T-cell (primary cell): ENCODE measurements around the gene MARCKSL1. TPM values are rescaled to one million over a fixed set of nuclear protein-coding genes. Genes with fewer than 3 reads are reported as not detected.

Experiments
- ATAC-seq, 4 experiments: fragments of 200-7000 bp in 3 of 4; fragments of 150-1000 bp in 1 of 4; cut with Tn5 transposase; replicated peaks in 1 of 4; 1 replicate in 3 of 4; 2 replicates in 1 of 4; pipeline ENCODE4 v1.10.0; 2021; ENCODE audit warnings: moderate library complexity in 3 of 4, mild to moderate bottlenecking in 2 of 4, moderate number of reproducible peaks in 1 of 4
- CTCF ChIA-PET, 2 donors: fragments of 300-600 bp; sonication (Branson Sonifier 250); formaldehyde crosslinking; loops; one replicate each; lab custom pipeline; 2022; ENCODE audit warnings: antibody characterized with exemption in 2 of 2; lab: Charles Lee
- POLR2A ChIA-PET, 2 donors: fragments of 300-600 bp; sonication (Branson Sonifier 250); formaldehyde crosslinking; loops; one replicate each; lab custom pipeline; 2022; ENCODE audit warnings: antibody characterized with exemption in 2 of 2; lab: Charles Lee
- DNase-seq, 35 experiments: peaks; one replicate each; pipeline versions ENCODE4 v3.0.0 to v3.0.0-alpha.2; 2013 to 2023
- H3K27ac ChIP-seq: one replicate; pipeline ENCODE4 v1.5.1; 2013; ENCODE audit warnings: low read length
- H3K27me3 ChIP-seq, 2 experiments: replicated peaks in 1 of 2; 1 replicate in 1 of 2; 2 replicates in 1 of 2; pipeline versions ENCODE4 v1.6.1 to v1.7.0; 2013; ENCODE audit warnings: low read length in 1 of 2, mixed read lengths in 1 of 2; ENCODE audit not compliant: control insufficient read depth in 2 of 2, insufficient read depth in 2 of 2; ENCODE audit errors: extremely low read depth in 1 of 2
- H3K36me3 ChIP-seq, 2 donors: 1 replicate in 1 of 2; 2 replicates in 1 of 2; pipeline versions ENCODE4 v1.6.1 to v1.7.0; 2013; ENCODE audit warnings: low read length in 1 of 2; ENCODE audit not compliant: control insufficient read depth in 2 of 2, insufficient read depth in 1 of 2; ENCODE audit errors: extremely low read depth in 1 of 2
- H3K4me1 ChIP-seq, 2 experiments: 1 replicate in 1 of 2; 2 replicates in 1 of 2; pipeline versions ENCODE4 v1.6.1 to v1.7.0; 2013; ENCODE audit warnings: low read length in 2 of 2, mixed read lengths in 1 of 2; ENCODE audit not compliant: insufficient read depth in 2 of 2, control insufficient read depth in 1 of 2; ENCODE audit errors: extremely low read depth in 1 of 2
- H3K4me3 ChIP-seq, 2 donors: 1 replicate in 1 of 2; 2 replicates in 1 of 2; pipeline versions ENCODE4 v1.5.1 to v1.7.0; 2013; ENCODE audit warnings: mild to moderate bottlenecking in 2 of 2, low read length in 1 of 2, moderate library complexity in 1 of 2; ENCODE audit not compliant: control insufficient read depth in 1 of 2; ENCODE audit errors: extremely low read depth in 1 of 2
- H3K9me3 ChIP-seq: 2 replicates; pipeline ENCODE4 v1.7.0; 2013
- H3K27ac Mint-ChIP-seq, 2 donors: one replicate each; pipeline ENCODE4 v1.8.0; 2020 to 2021; ENCODE audit warnings: mild to moderate bottlenecking in 2 of 2, mixed read lengths in 2 of 2
- H3K27me3 Mint-ChIP-seq, 2 donors: one replicate each; pipeline ENCODE4 v1.8.0; 2021 to 2022; ENCODE audit warnings: mixed read lengths in 2 of 2
- H3K36me3 Mint-ChIP-seq: one replicate; pipeline ENCODE4 v1.8.0; 2021; ENCODE audit warnings: mixed read lengths
- H3K4me1 Mint-ChIP-seq, 3 donors: one replicate each; pipeline ENCODE4 v1.8.0; 2020 to 2022; ENCODE audit warnings: mixed read lengths in 3 of 3, mild to moderate bottlenecking in 1 of 3
- H3K4me3 Mint-ChIP-seq, 3 donors: one replicate each; pipeline ENCODE4 v1.8.0; 2020 to 2022; ENCODE audit warnings: mild to moderate bottlenecking in 3 of 3, mixed read lengths in 3 of 3, moderate library complexity in 3 of 3
- H3K9me3 Mint-ChIP-seq, 3 donors: one replicate each; pipeline ENCODE4 v1.8.0; 2020 to 2022; ENCODE audit warnings: mixed read lengths in 3 of 3
- WGBS: methylation state at CpG from one replicate; pipeline ENCODE4 v1.1.5; 2013; ENCODE audit warnings: missing lambda C conversion rate; ENCODE audit not compliant: insufficient coverage; 5-methylcytosine and 5-hydroxymethylcytosine counted together
- total RNA-seq, 35 experiments: library from RNA in 6 of 35; stranded (reverse) in 6 of 35; fragments of 120-200 nt in 1 of 35; gene quantifications; one replicate each; pipeline versions ENCODE4 v1.2.1 to v1.2.4 and lab custom pipeline; 2013 to 2026

Gene MARCKSL1
- total RNA-seq, 5 donors from 2014 or later (not counting 1 experiment from before 2014, with no cell fraction given) = 28.1 to 46.5 (median 41.4) TPM

- Histone ChIP-seq H3K4me1 (peaks cover 5 to 31% of the 10 kb centered on the region in 2 experiments), H3K36me3 (peaks cover 0 to 24% of the 10 kb centered on the region in 2 donors), H3K9me3 (no peaks in the 10 kb centered on the region), H3K4me3 (no peak overlapping the region), H3K27me3 (no peaks in the 10 kb centered on the region), H3K27ac (no peak overlapping the region)
- Mint-ChIP-seq H3K4me1 (peaks cover 68 to 77% (median 70%) of the 10 kb centered on the region in 3 donors), H3K4me3 (no peak overlapping the region), H3K27me3 (no peaks in the 10 kb centered on the region), H3K27ac (peak overlapping the region; percentile 84 to 85), H3K36me3 (peaks cover 32% of the 10 kb centered on the region), H3K9me3 (no peaks in the 10 kb centered on the region)
- CTCF ChIA-PET = no interaction called here
- ATAC-seq (no peak), DNase-seq (no peak)
- POLR2A ChIA-PET = no interaction called here
- WGBS = no CpG with 5 or more reads among the region's 1 CpG
Measured at GRCh38 chr1:32309960-32310359, 26.1 kb downstream of the MARCKSL1 start.

GRCh38 chr1:32307324-32307723 lies 28.7 kb downstream of the MARCKSL1 start:
- ATAC-seq (no peak), DNase-seq (no peak)
- H3K27ac Mint-ChIP-seq = peak overlapping the region; percentile 25 to 71
- H3K36me3 Mint-ChIP-seq = peaks cover 40% of the 10 kb centered on the region
- Histone ChIP-seq H3K4me1 (peaks cover 5 to 34% of the 10 kb centered on the region in 2 experiments), H3K27ac (no peak overlapping the region), H3K27me3 (no peaks in the 10 kb centered on the region), H3K36me3 (peaks cover 4 to 49% of the 10 kb centered on the region in 2 donors), H3K4me3 (no peak overlapping the region), H3K9me3 (no peaks in the 10 kb centered on the region)
- H3K9me3 Mint-ChIP-seq = no peaks in the 10 kb centered on the region
- peak overlapping the region in 1 of 3 donors; percentile 14 for H3K4me3 Mint-ChIP-seq
- H3K27me3 Mint-ChIP-seq = no peaks in the 10 kb centered on the region
- CTCF ChIA-PET = interaction anchor here (0.7 to 0.8 kb wide), 2 partner anchors 9 to 26 kb away, joined by 3 to 4 read pairs; no protein-coding TSS in a partner anchor
- H3K4me1 Mint-ChIP-seq = peaks cover 67 to 71% (median 70%) of the 10 kb centered on the region in 3 donors
- POLR2A ChIA-PET = interaction anchor here in 1 of 2 donors (0.6 kb wide), 1 partner anchor 108 kb away, joined by 4 read pairs; no protein-coding TSS in a partner anchor
- 100% methylated on average over 1 of the region's 2 CpGs for WGBS

GRCh38 chr1:32305310-32305709 lies 30.7 kb downstream of the MARCKSL1 start:
- Histone ChIP-seq H3K27me3 (no peaks in the 10 kb centered on the region), H3K27ac (no peak overlapping the region), H3K36me3 (peaks cover 4 to 56% of the 10 kb centered on the region in 2 donors), H3K4me3 (no peak overlapping the region), H3K9me3 (no peaks in the 10 kb centered on the region), H3K4me1 (peaks cover 5 to 27% of the 10 kb centered on the region in 2 experiments)
- Mint-ChIP-seq H3K4me3 (no peak overlapping the region), H3K4me1 (peaks cover 64 to 69% (median 65%) of the 10 kb centered on the region in 3 donors), H3K9me3 (no peaks in the 10 kb centered on the region), H3K27ac (peak overlapping the region in 1 of 2 donors; percentile 63), H3K27me3 (no peaks in the 10 kb centered on the region), H3K36me3 (peaks cover 44% of the 10 kb centered on the region)
- ATAC-seq (no peak), DNase-seq (no peak)
- CTCF ChIA-PET = interaction anchor here (0.7 kb wide), 2 partner anchors 109 to 119 kb away, joined by 3 to 4 read pairs; no protein-coding TSS in a partner anchor
- POLR2A ChIA-PET = interaction anchor here in 1 of 2 donors (0.6 to 0.7 kb wide), 2 partner anchors 13 to 45 kb away, joined by 4 to 7 read pairs; no protein-coding TSS in a partner anchor
- WGBS = no CpG with 5 or more reads among the region's 2 CpGs

GRCh38 chr1:32303997-32304622 lies 31.9 kb downstream of the MARCKSL1 start:
- H3K9me3 ChIP-seq = no peaks in the 10 kb centered on the region
- Mint-ChIP-seq H3K27me3 (no peaks in the 10 kb centered on the region), H3K4me3 (no peak overlapping the region), H3K27ac (peak overlapping the region; percentile 36 to 43), H3K36me3 (peaks cover 38% of the 10 kb centered on the region), H3K4me1 (peaks cover 65 to 69% (median 65%) of the 10 kb centered on the region in 3 donors), H3K9me3 (no peaks in the 10 kb centered on the region)
- ChIA-PET CTCF (interaction anchor here in 1 of 2 donors (0.9 kb wide), 1 partner anchor 20 kb away, joined by 3 read pairs; no protein-coding TSS in a partner anchor), POLR2A (interaction anchor here in 1 of 2 donors (0.6 kb wide), 1 partner anchor 14 kb away, joined by 3 read pairs; no protein-coding TSS in a partner anchor)
- H3K27me3 ChIP-seq = no peaks in the 10 kb centered on the region
- no peak for DNase-seq
- peaks cover 4 to 51% of the 10 kb centered on the region in 2 donors for H3K36me3 ChIP-seq
- H3K27ac ChIP-seq = no peak overlapping the region
- no peak for ATAC-seq
- H3K4me1 ChIP-seq = peaks cover 5 to 21% of the 10 kb centered on the region in 2 experiments
- no peak overlapping the region for H3K4me3 ChIP-seq
- WGBS = 89% methylated on average over 1 of the region's 3 CpGs

GRCh38 chr1:32303358-32303757 lies 32.7 kb downstream of the MARCKSL1 start:
- Mint-ChIP-seq H3K4me3 (no peak overlapping the region), H3K36me3 (peaks cover 38% of the 10 kb centered on the region), H3K27me3 (no peaks in the 10 kb centered on the region), H3K27ac (no peak overlapping the region), H3K4me1 (peaks cover 60 to 68% (median 63%) of the 10 kb centered on the region in 3 donors), H3K9me3 (no peaks in the 10 kb centered on the region)
- ChIA-PET CTCF (no interaction called here), POLR2A (no interaction called here)
- no peak overlapping the region for H3K4me3 ChIP-seq
- H3K36me3 ChIP-seq = peaks cover 6 to 53% of the 10 kb centered on the region in 2 donors
- no peaks in the 10 kb centered on the region for H3K9me3 ChIP-seq
- no peak overlapping the region for H3K27ac ChIP-seq
- WGBS = no CpG with 5 or more reads among the region's 3 CpGs
- DNase-seq (no peak), ATAC-seq (no peak)
- H3K27me3 ChIP-seq = no peaks in the 10 kb centered on the region
- peaks cover 5 to 14% of the 10 kb centered on the region in 2 experiments for H3K4me1 ChIP-seq

- ATAC-seq = no peak
- CTCF ChIA-PET = no interaction called here
- Histone ChIP-seq H3K27me3 (no peaks in the 10 kb centered on the region), H3K27ac (no peak overlapping the region), H3K36me3 (peaks cover 9 to 40% of the 10 kb centered on the region in 2 donors), H3K4me3 (no peak overlapping the region), H3K4me1 (peaks cover 10 to 43% of the 10 kb centered on the region in 2 experiments), H3K9me3 (no peaks in the 10 kb centered on the region)
- Mint-ChIP-seq H3K27me3 (no peaks in the 10 kb centered on the region), H3K27ac (peak overlapping the region; percentile 39 to 49), H3K36me3 (peaks cover 32% of the 10 kb centered on the region), H3K4me1 (peaks cover 52 to 73% (median 71%) of the 10 kb centered on the region in 3 donors), H3K9me3 (no peaks in the 10 kb centered on the region), H3K4me3 (no peak overlapping the region)
- no peak for DNase-seq
- POLR2A ChIA-PET = no interaction called here
Measured at GRCh38 chr1:32299327-32299726, 36.7 kb downstream of the MARCKSL1 start.
